ENCODE measurements around the gene DNM3. TPM values are rescaled to one million over a fixed set of nuclear protein-coding genes. Genes with fewer than 3 reads are reported as not detected.

DNM3 gene
- total and polyA plus RNA-seq, 4 donors: 38.5 to 93.9 (median 48.5) TPM

DNA sequence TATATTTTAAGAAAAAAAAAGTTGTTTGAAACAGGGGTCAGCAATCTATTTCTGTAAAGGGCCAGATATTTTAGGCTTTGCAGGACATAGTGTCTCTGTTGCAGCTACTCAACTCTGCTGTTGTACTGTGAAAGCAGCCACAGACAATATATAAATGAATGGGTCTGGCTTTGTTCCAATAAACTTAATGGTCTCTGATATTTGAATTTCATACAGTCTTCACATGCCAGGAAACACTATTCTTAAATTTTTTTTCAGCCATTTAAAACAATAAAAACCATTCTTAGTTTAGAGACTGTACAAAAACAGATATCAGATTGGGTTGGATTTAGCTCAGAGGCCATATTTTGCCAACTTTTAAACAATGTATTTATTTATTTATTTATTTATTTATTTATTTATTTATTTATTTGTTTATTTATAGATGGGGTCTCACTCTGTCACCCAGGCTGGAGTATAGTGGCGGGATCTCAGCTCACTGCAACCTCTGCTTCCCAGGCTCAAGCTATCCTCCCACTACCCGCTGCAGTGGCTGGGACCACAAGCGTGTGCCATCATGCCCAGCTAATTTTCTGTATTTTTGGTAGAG is 102.8 kb downstream of the DNM3 start:
- Histone ChIP-seq H3K27ac (ENCODE audit: low read depth, low read length) (no peak overlapping the region), H3K4me3 (ENCODE audit: low read depth, low read length) (no peak overlapping the region), H3K27me3 (ENCODE audit: control insufficient read depth, insufficient read depth, low read length) (no peaks in the 10 kb centered on the region), H3K4me1 (ENCODE audit: control insufficient read depth, insufficient read depth, low read length) (no peaks in the 10 kb centered on the region), H3K9me3 (ENCODE audit: control insufficient read depth, insufficient read depth, low read length) (no peaks in the 10 kb centered on the region), H3K36me3 (ENCODE audit: control insufficient read depth, insufficient read depth, low read length) (no peaks in the 10 kb centered on the region)
- WGBS (ENCODE audit: insufficient coverage): 100% methylated on average over 1 of the region's 3 CpGs
- no peak for DNase-seq (ENCODE audit: low read depth in 4 of 6, low spot score in 6 of 6)

DNA sequence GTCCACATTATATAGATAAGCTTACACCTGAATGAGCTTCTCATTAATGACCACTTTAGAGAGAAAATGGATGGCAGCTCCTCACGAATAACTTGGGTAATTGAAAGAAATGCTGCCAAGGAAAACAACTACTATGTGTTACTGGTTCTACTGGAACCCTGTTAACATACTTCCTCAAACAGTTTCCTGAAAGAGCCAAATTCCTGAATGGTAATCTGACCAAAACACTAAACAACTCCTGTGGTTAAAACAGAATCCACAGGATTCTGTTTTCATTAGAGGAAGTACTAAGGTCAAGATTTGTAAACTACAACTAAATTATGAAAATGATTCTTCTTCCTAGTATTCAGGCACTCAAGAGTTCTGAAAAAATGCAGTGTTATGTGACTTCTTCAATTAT is 107.2 kb downstream of the DNM3 start:
- Histone ChIP-seq H3K36me3 (ENCODE audit: control insufficient read depth, insufficient read depth, low read length) (no peaks in the 10 kb centered on the region), H3K4me1 (ENCODE audit: control insufficient read depth, insufficient read depth, low read length) (no peaks in the 10 kb centered on the region), H3K4me3 (ENCODE audit: low read depth, low read length) (no peak overlapping the region), H3K27me3 (ENCODE audit: control insufficient read depth, insufficient read depth, low read length) (no peaks in the 10 kb centered on the region), H3K9me3 (ENCODE audit: control insufficient read depth, insufficient read depth, low read length) (no peaks in the 10 kb centered on the region), H3K27ac (ENCODE audit: low read depth, low read length) (no peak overlapping the region)
- WGBS (ENCODE audit: insufficient coverage): no CpG with 5 or more reads among the region's 1 CpG
- DNase-seq (ENCODE audit: low read depth in 4 of 6, low spot score in 6 of 6): peak in 1 of 6 donors; percentile 4

DNA sequence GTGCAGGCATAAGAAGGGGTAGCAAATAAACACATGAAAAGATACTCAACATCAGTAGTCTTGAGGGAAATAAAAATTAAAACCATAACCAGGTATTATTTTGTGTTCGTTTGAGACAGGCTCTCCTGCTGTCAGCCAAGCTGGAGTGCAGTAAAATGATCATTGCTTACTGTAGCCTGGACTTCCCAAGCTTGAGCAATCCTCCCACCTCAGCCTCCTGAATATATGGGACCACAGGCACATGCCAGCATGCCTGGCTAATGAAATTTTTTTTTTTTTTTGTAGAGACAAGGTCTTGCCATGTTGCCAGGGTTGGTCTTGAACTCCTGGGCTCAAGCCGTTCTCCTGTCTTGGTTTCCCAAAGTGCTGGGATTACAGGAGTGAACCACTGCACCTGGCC is 108.0 kb downstream of the DNM3 start:
- Histone ChIP-seq H3K27ac (ENCODE audit: low read depth, low read length) (no peak overlapping the region), H3K9me3 (ENCODE audit: control insufficient read depth, insufficient read depth, low read length) (no peaks in the 10 kb centered on the region), H3K4me1 (ENCODE audit: control insufficient read depth, insufficient read depth, low read length) (no peaks in the 10 kb centered on the region), H3K27me3 (ENCODE audit: control insufficient read depth, insufficient read depth, low read length) (no peaks in the 10 kb centered on the region), H3K36me3 (ENCODE audit: control insufficient read depth, insufficient read depth, low read length) (no peaks in the 10 kb centered on the region), H3K4me3 (ENCODE audit: low read depth, low read length) (no peak overlapping the region)
- no CpG with 5 or more reads among the region's 2 CpGs for WGBS (ENCODE audit: insufficient coverage)
- DNase-seq (ENCODE audit: low read depth in 4 of 6, low spot score in 6 of 6): no peak

DNA sequence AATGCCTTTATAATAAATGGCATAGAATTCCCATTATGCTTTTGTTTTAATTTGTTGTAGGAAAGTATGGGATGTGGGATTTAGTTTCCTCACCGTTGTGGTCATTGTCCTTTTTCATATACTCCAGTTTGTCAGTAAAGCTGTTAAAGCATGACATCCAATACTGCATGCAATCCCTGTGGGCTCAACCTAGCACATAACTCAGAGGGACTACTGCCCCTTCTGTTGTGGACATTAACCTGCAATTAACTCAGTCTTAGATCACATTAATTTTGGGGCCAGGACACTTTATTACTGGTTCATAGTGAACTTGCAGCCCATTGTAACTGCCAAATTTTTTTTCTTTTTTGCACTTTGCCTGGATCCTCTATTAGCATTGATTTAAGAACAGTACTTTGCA is 112.5 kb downstream of the DNM3 start:
- no CpG with 5 or more reads among the region's 1 CpG for WGBS (ENCODE audit: insufficient coverage)
- H3K36me3 ChIP-seq (ENCODE audit: control insufficient read depth, insufficient read depth, low read length): no peaks in the 10 kb centered on the region
- no peak overlapping the region for H3K4me3 ChIP-seq (ENCODE audit: low read depth, low read length)
- no peaks in the 10 kb centered on the region for H3K27me3 ChIP-seq (ENCODE audit: control insufficient read depth, insufficient read depth, low read length)
- H3K4me1 ChIP-seq (ENCODE audit: control insufficient read depth, insufficient read depth, low read length): no peaks in the 10 kb centered on the region
- DNase-seq (ENCODE audit: low read depth in 4 of 6, low spot score in 6 of 6): peak in 2 of 6 donors; percentile 3 to 22
- no peak overlapping the region for H3K27ac ChIP-seq (ENCODE audit: low read depth, low read length)
- no peaks in the 10 kb centered on the region for H3K9me3 ChIP-seq (ENCODE audit: control insufficient read depth, insufficient read depth, low read length)

DNA sequence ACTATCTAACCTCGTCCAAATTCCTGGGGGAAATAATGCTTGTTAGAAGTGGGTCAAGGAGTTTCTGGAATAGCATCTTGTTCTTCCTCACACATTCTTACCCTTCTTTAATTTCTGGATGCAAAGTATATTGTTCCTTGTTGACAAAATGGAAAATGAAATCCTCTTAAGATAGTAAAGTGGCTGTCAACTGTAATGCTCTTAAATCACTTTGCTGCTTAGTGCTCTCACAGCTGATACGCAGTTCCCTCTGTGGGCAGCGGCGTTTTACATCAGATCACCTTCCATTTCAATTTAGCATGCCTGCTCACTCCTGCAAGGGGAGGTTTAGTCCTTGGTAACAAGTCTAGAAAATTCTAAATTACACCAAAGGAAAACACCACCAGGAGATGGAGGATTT is 113.1 kb downstream of the DNM3 start:
- Histone ChIP-seq H3K27ac (ENCODE audit: low read depth, low read length) (no peak overlapping the region), H3K4me1 (ENCODE audit: control insufficient read depth, insufficient read depth, low read length) (no peaks in the 10 kb centered on the region), H3K27me3 (ENCODE audit: control insufficient read depth, insufficient read depth, low read length) (no peaks in the 10 kb centered on the region), H3K36me3 (ENCODE audit: control insufficient read depth, insufficient read depth, low read length) (no peaks in the 10 kb centered on the region), H3K9me3 (ENCODE audit: control insufficient read depth, insufficient read depth, low read length) (no peaks in the 10 kb centered on the region), H3K4me3 (ENCODE audit: low read depth, low read length) (no peak overlapping the region)
- no CpG with 5 or more reads among the region's 4 CpGs for WGBS (ENCODE audit: insufficient coverage)
- peak in 2 of 6 donors; percentile 21 to 67 for DNase-seq (ENCODE audit: low read depth in 4 of 6, low spot score in 6 of 6)

DNA sequence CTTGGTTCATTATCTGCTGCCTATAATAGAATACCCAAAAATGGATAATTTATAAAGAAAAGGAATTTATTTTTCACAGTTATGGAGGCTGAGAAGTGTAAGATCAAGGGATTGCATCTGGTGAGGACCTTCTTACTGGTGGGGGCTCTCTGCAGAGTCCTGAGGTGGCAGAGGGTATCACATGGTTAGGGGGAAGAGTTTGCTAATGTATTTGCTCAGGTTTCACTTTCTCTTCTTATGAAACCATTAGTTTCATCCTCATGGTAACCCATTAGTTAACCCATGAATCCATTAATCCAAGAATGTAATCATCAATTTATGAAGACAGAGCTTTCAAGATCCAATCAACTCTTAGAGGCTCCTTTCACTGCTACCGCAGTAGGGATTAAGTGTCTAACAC is 120.6 kb downstream of the DNM3 start:
- DNase-seq (ENCODE audit: low read depth in 4 of 6, low spot score in 6 of 6): no peak
- H3K27me3 ChIP-seq (ENCODE audit: control insufficient read depth, insufficient read depth, low read length): no peaks in the 10 kb centered on the region
- no peaks in the 10 kb centered on the region for H3K36me3 ChIP-seq (ENCODE audit: control insufficient read depth, insufficient read depth, low read length)
- no CpG with 5 or more reads among the region's 1 CpG for WGBS (ENCODE audit: insufficient coverage)
- H3K4me1 ChIP-seq (ENCODE audit: control insufficient read depth, insufficient read depth, low read length): no peaks in the 10 kb centered on the region
- no peak overlapping the region for H3K4me3 ChIP-seq (ENCODE audit: low read depth, low read length)
- no peak overlapping the region for H3K27ac ChIP-seq (ENCODE audit: low read depth, low read length)
- H3K9me3 ChIP-seq (ENCODE audit: control insufficient read depth, insufficient read depth, low read length): no peaks in the 10 kb centered on the region

DNA sequence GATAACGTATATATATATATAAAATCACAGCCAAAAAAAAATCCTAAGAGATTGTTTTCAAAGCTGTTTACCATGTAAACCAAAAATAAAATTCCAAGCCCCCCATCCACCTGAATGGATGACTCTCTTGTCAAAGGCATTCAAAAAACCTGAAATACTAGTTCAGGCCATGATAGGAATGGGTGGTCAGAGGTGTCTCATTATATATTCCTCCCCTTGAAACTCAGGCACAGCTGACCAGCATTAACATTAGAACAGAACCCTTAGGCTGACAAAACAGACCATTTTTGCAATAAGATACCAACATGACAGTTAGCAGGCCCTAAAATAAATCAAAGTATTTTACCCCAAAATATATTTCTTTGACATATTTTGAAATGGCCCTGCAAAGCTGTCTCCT is 122.5 kb downstream of the DNM3 start:
- Histone ChIP-seq H3K27me3 (ENCODE audit: control insufficient read depth, insufficient read depth, low read length) (no peaks in the 10 kb centered on the region), H3K9me3 (ENCODE audit: control insufficient read depth, insufficient read depth, low read length) (no peaks in the 10 kb centered on the region), H3K36me3 (ENCODE audit: control insufficient read depth, insufficient read depth, low read length) (no peaks in the 10 kb centered on the region), H3K27ac (ENCODE audit: low read depth, low read length) (no peak overlapping the region), H3K4me1 (ENCODE audit: control insufficient read depth, insufficient read depth, low read length) (no peaks in the 10 kb centered on the region), H3K4me3 (ENCODE audit: low read depth, low read length) (no peak overlapping the region)
- DNase-seq (ENCODE audit: low read depth in 4 of 6, low spot score in 6 of 6): no peak
- WGBS (ENCODE audit: insufficient coverage): no CpG with 5 or more reads among the region's 1 CpG

DNA sequence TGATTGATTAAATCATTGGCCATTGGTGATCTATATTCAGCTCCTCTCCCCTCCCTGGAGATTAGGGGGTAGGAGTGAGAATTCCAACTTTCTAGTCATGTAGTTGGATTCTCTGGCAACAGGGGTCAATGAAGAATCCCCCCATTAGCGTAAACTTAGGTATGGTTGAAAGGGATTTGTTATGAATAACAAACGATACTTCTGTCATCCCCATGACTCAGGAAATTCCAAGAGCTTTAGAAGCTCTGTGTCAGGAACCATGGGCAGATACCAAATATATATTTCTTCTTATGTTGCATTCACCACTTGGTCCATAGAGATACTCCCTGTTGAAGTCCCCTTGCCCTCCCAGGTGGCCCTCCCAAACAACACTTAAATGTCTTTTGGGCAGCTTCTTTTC is 124.5 kb downstream of the DNM3 start:
- no peak overlapping the region for H3K27ac ChIP-seq (ENCODE audit: low read depth, low read length)
- no peak for DNase-seq (ENCODE audit: low read depth in 4 of 6, low spot score in 6 of 6)
- no CpG with 5 or more reads among the region's 2 CpGs for WGBS (ENCODE audit: insufficient coverage)

DNA sequence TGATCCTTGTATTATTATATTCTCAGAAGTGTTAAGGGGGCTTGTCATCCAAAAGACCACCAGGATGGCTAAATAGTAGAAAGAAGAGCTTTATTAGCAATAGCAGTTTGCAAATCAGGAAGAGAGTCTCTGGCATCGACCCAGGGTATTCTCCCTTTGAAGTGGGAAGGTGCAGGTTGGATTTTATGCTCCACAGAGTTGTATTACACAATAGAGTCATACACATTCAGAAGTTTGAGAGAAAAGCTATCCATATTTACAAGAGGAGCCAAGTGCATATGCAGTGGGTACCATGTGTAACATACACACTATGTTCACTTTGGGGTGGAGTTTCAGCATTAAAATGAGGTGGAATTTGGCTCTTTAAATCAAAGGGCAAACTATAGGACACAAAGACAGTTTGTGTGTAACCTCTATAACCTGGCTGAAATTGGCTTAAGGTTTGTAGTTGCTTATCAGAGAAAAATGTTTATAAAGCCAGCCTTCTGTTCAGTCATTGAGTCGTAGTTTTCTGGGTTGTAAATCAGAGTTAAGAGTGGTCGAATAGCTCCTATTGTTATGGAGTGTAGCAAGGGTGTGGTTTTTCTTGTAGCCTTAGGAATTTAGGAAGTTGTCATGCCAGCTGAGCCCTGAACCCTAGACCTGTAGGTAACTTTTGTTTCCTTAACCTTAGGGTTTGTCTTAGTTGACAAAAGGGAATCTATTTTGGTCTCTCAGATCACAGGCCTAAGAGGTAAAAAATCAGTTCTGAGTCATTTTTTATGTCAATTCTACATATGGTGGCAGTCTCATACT is 125.3 kb downstream of the DNM3 start:
- Histone ChIP-seq H3K36me3 (ENCODE audit: control insufficient read depth, insufficient read depth, low read length) (no peaks in the 10 kb centered on the region), H3K4me1 (ENCODE audit: control insufficient read depth, insufficient read depth, low read length) (no peaks in the 10 kb centered on the region), H3K4me3 (ENCODE audit: low read depth, low read length) (no peak overlapping the region), H3K27ac (ENCODE audit: low read depth, low read length) (no peak overlapping the region), H3K9me3 (ENCODE audit: control insufficient read depth, insufficient read depth, low read length) (no peaks in the 10 kb centered on the region), H3K27me3 (ENCODE audit: control insufficient read depth, insufficient read depth, low read length) (no peaks in the 10 kb centered on the region)
- DNase-seq (ENCODE audit: low read depth in 4 of 6, low spot score in 6 of 6): no peak
- WGBS (ENCODE audit: insufficient coverage): 10% methylated on average over 2 of the region's 3 CpGs

More for the DNA sequence above, 124.5 kb downstream of the DNM3 start:
- H3K4me1 ChIP-seq (ENCODE audit: control insufficient read depth, insufficient read depth, low read length): no peaks in the 10 kb centered on the region
- no peaks in the 10 kb centered on the region for H3K27me3 ChIP-seq (ENCODE audit: control insufficient read depth, insufficient read depth, low read length)
- H3K4me3 ChIP-seq (ENCODE audit: low read depth, low read length): no peak overlapping the region
- H3K9me3 ChIP-seq (ENCODE audit: control insufficient read depth, insufficient read depth, low read length): no peaks in the 10 kb centered on the region
- no peaks in the 10 kb centered on the region for H3K36me3 ChIP-seq (ENCODE audit: control insufficient read depth, insufficient read depth, low read length)

DNA sequence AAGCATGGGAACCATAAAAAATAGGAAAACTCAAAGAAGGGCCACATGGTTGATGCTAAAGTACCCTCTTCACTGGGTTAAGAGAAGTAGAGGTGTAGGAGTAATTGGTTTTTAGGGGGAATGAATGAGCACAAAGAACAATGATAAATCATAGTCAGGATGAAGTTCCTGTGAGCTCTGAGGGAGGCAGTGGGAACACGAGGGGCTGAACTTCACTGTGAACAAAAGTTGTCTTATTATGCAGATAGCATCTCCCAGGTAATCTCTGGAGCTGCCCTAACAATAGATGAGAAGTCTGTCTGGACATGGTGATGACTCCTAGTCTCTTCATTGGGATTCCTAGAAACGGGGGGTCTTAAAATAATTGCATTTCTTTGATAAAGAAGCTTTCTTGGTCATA is 127.9 kb downstream of the DNM3 start:
- Histone ChIP-seq H3K4me3 (ENCODE audit: low read depth, low read length) (no peak overlapping the region), H3K27me3 (ENCODE audit: control insufficient read depth, insufficient read depth, low read length) (no peaks in the 10 kb centered on the region), H3K27ac (ENCODE audit: low read depth, low read length) (no peak overlapping the region), H3K9me3 (ENCODE audit: control insufficient read depth, insufficient read depth, low read length) (no peaks in the 10 kb centered on the region), H3K4me1 (ENCODE audit: control insufficient read depth, insufficient read depth, low read length) (no peaks in the 10 kb centered on the region), H3K36me3 (ENCODE audit: control insufficient read depth, insufficient read depth, low read length) (no peaks in the 10 kb centered on the region)
- 13% methylated on average over 1 of the region's 2 CpGs for WGBS (ENCODE audit: insufficient coverage)
- no peak for DNase-seq (ENCODE audit: low read depth in 4 of 6, low spot score in 6 of 6)
